Measurements from ENCODE around the gene ADORA1. TPM values are rescaled to one million over a fixed set of nuclear protein-coding genes. Genes with fewer than 3 reads are reported as not detected.

ADORA1 gene
- total and polyA plus RNA-seq, 4 donors, result 0.33 to 1.1 (median 0.37) TPM

DNA sequence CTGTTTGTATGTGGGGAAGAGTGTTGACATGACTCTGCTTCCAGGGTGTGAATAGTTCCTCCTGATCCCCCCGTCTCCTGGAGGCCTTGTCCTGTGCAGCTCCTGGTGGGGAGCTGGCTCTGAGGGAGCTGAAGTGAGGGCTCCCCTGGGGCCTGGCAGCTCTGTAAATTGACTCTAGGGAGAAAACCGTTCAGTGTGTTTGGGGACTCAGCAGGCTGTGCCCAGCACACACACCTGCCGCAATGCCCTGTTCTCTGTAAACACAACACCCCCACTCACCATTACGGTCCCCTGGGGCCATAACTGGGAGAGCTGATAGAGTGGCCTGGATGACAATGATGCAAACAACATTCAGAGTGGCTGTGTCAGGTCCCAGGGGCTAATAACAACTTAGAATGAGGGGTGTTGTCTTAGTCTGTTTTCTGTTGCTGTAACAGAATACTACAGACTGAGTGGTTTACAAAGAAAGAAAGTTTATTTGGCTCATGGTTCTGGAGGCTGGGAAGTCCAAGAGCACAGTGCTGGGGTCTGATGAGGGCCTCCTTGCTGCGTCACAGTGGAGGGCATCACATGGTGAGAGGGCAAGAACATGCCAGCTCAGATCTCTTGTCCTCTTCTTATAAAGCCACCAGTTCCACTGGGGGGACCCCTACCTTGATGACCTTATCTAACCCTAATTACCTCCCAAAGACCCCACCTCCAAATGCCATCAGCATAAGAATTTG lies 15.3 kb downstream of the ADORA1 start:
- no peaks in the 10 kb centered on the region for H3K9me3 ChIP-seq (ENCODE audit: control insufficient read depth in 4 of 4, low read length in 3 of 4)
- H3K27me3 ChIP-seq (ENCODE audit: control insufficient read depth in 4 of 4, insufficient read depth in 4 of 4, low read length in 3 of 4), result no peaks in the 10 kb centered on the region
- WGBS, result 80% methylated on average over 5 of the region's 5 CpGs
- H3K4me1 ChIP-seq (ENCODE audit: control insufficient read depth in 4 of 4, insufficient read depth in 4 of 4, low read length in 3 of 4), result no peaks in the 10 kb centered on the region
- H3K27ac ChIP-seq (ENCODE audit: low read depth in 1 of 2, low read length in 2 of 2), result no peak overlapping the region
- H3K4me3 ChIP-seq (ENCODE audit: low read depth in 1 of 3, low read length in 3 of 3), result no peak overlapping the region
- H3K36me3 ChIP-seq (ENCODE audit: control insufficient read depth in 4 of 4, insufficient read depth in 3 of 4, low read depth in 1 of 4, low read length in 3 of 4), result no peaks in the 10 kb centered on the region
- no peak for DNase-seq (ENCODE audit: low spot score)
- no peak overlapping the region for H3K9ac ChIP-seq (ENCODE audit: low read depth in 1 of 2, low read length in 2 of 2)
- TF ChIP-seq HNF4A (conservative IDR thresholded peaks at IDR 0.05), result no peak
- no peak for TF ChIP-seq RAD21 (IDR thresholded peaks at IDR 0.05)
- TF ChIP-seq, protein P1, sequence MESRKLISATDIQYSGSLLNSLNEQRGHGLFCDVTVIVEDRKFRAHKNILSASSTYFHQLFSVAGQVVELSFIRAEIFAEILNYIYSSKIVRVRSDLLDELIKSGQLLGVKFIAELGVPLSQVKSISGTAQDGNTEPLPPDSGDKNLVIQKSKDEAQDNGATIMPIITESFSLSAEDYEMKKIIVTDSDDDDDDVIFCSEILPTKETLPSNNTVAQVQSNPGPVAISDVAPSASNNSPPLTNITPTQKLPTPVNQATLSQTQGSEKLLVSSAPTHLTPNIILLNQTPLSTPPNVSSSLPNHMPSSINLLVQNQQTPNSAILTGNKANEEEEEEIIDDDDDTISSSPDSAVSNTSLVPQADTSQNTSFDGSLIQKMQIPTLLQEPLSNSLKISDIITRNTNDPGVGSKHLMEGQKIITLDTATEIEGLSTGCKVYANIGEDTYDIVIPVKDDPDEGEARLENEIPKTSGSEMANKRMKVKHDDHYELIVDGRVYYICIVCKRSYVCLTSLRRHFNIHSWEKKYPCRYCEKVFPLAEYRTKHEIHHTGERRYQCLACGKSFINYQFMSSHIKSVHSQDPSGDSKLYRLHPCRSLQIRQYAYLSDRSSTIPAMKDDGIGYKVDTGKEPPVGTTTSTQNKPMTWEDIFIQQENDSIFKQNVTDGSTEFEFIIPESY (IDR thresholded peaks at IDR 0.05), result no peak
- no peak for TF ChIP-seq FOXA2 (IDR thresholded peaks at IDR 0.05)
- no peak for TF ChIP-seq YY1 (IDR thresholded peaks at IDR 0.05)
- TF ChIP-seq EGR1 (IDR thresholded peaks at IDR 0.05; ENCODE audit: low read depth in 2 of 2), result no peak
- TF ChIP-seq, protein P2, sequence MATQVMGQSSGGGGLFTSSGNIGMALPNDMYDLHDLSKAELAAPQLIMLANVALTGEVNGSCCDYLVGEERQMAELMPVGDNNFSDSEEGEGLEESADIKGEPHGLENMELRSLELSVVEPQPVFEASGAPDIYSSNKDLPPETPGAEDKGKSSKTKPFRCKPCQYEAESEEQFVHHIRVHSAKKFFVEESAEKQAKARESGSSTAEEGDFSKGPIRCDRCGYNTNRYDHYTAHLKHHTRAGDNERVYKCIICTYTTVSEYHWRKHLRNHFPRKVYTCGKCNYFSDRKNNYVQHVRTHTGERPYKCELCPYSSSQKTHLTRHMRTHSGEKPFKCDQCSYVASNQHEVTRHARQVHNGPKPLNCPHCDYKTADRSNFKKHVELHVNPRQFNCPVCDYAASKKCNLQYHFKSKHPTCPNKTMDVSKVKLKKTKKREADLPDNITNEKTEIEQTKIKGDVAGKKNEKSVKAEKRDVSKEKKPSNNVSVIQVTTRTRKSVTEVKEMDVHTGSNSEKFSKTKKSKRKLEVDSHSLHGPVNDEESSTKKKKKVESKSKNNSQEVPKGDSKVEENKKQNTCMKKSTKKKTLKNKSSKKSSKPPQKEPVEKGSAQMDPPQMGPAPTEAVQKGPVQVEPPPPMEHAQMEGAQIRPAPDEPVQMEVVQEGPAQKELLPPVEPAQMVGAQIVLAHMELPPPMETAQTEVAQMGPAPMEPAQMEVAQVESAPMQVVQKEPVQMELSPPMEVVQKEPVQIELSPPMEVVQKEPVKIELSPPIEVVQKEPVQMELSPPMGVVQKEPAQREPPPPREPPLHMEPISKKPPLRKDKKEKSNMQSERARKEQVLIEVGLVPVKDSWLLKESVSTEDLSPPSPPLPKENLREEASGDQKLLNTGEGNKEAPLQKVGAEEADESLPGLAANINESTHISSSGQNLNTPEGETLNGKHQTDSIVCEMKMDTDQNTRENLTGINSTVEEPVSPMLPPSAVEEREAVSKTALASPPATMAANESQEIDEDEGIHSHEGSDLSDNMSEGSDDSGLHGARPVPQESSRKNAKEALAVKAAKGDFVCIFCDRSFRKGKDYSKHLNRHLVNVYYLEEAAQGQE (IDR thresholded peaks at IDR 0.05), result no peak
- no peak for TF ChIP-seq HNF4G (IDR thresholded peaks at IDR 0.05)
- TF ChIP-seq, protein P3, sequence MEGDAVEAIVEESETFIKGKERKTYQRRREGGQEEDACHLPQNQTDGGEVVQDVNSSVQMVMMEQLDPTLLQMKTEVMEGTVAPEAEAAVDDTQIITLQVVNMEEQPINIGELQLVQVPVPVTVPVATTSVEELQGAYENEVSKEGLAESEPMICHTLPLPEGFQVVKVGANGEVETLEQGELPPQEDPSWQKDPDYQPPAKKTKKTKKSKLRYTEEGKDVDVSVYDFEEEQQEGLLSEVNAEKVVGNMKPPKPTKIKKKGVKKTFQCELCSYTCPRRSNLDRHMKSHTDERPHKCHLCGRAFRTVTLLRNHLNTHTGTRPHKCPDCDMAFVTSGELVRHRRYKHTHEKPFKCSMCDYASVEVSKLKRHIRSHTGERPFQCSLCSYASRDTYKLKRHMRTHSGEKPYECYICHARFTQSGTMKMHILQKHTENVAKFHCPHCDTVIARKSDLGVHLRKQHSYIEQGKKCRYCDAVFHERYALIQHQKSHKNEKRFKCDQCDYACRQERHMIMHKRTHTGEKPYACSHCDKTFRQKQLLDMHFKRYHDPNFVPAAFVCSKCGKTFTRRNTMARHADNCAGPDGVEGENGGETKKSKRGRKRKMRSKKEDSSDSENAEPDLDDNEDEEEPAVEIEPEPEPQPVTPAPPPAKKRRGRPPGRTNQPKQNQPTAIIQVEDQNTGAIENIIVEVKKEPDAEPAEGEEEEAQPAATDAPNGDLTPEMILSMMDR (IDR thresholded peaks at IDR 0.05; ENCODE audit: low read depth, low read length, missing input control), result no peak

DNA sequence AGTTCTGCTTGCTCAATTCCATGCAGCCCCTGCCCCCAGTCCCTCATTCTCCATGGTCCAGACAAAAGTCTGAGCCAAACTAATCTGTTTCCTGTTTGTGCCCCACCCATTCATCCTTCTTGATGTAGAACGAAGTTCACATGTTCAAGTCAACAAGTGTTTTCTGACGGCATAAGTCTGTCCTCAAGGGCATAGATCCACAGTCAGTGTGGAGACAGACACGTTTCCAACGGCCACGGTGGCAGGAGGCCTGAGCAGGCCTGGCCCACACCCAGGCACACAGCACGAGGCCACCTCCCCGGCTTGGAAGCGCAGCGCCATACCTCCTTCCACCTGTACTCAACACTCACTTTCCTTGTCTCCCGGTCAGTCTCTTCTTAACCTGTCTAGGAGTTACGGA lies 16.1 kb downstream of the ADORA1 start:
- Histone ChIP-seq H3K4me1 (ENCODE audit: control insufficient read depth in 4 of 4, insufficient read depth in 4 of 4, low read length in 3 of 4) (no peaks in the 10 kb centered on the region), H3K9me3 (ENCODE audit: control insufficient read depth in 4 of 4, low read length in 3 of 4) (no peaks in the 10 kb centered on the region), H3K9ac (ENCODE audit: low read depth in 1 of 2, low read length in 2 of 2) (no peak overlapping the region), H3K27me3 (ENCODE audit: control insufficient read depth in 4 of 4, insufficient read depth in 4 of 4, low read length in 3 of 4) (no peaks in the 10 kb centered on the region), H3K27ac (ENCODE audit: low read depth in 1 of 2, low read length in 2 of 2) (no peak overlapping the region), H3K36me3 (ENCODE audit: control insufficient read depth in 4 of 4, insufficient read depth in 3 of 4, low read depth in 1 of 4, low read length in 3 of 4) (no peaks in the 10 kb centered on the region), H3K4me3 (ENCODE audit: low read depth in 1 of 3, low read length in 3 of 3) (no peak overlapping the region)
- DNase-seq (ENCODE audit: low spot score), result no peak
- WGBS, result 78% methylated on average over 11 of the region's 11 CpGs
- TF ChIP-seq NR2F2 (IDR thresholded peaks at IDR 0.05) (no peak), TAF1 (conservative IDR thresholded peaks at IDR 0.05) (no peak), FOXA2 (IDR thresholded peaks at IDR 0.05) (no peak), GABPA (IDR thresholded peaks at IDR 0.05 in 1 of 2, conservative IDR thresholded peaks at IDR 0.05 in 1 of 2) (no peak), YY1 (IDR thresholded peaks at IDR 0.05) (no peak), FOXA1 (IDR thresholded peaks at IDR 0.05) (no peak), JUND (IDR thresholded peaks at IDR 0.05) (no peak)
- TF ChIP-seq, protein P4, sequence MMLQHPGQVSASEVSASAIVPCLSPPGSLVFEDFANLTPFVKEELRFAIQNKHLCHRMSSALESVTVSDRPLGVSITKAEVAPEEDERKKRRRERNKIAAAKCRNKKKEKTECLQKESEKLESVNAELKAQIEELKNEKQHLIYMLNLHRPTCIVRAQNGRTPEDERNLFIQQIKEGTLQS (IDR thresholded peaks at IDR 0.05), result no peak
- TF ChIP-seq, protein P5, sequence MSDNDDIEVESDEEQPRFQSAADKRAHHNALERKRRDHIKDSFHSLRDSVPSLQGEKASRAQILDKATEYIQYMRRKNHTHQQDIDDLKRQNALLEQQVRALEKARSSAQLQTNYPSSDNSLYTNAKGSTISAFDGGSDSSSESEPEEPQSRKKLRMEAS (IDR thresholded peaks at IDR 0.05), result no peak
- TF ChIP-seq, protein P3 (IDR thresholded peaks at IDR 0.05; ENCODE audit: low read depth, low read length, missing input control), result no peak
- TF ChIP-seq, protein P2 (IDR thresholded peaks at IDR 0.05), result no peak
